Activated CD4-positive, alpha-beta T cell treated with anti-CD3 and anti-CD28 coated beads, Interleukin-2, amount 10 ng/mL, durations not matched to agents 24 days and 14 days (primary cell): ENCODE results near the gene ZNF470. TPM values are rescaled to one million over a fixed set of nuclear protein-coding genes. Genes with fewer than 3 reads are reported as not detected.

ENCODE experiments used
- DNase-seq: peaks from one replicate; pipeline ENCODE4 v3.0.0; 2022
- H3K27ac Mint-ChIP-seq: one replicate; pipeline ENCODE4 v1.8.0; 2022; ENCODE audit warnings: mild to moderate bottlenecking, mixed read lengths
- H3K27me3 Mint-ChIP-seq: one replicate; pipeline ENCODE4 v1.8.0; 2022; ENCODE audit warnings: mixed read lengths
- H3K36me3 Mint-ChIP-seq: one replicate; pipeline ENCODE4 v1.8.0; 2022; ENCODE audit warnings: low read depth, mild to moderate bottlenecking, mixed read lengths
- H3K4me1 Mint-ChIP-seq: one replicate; pipeline ENCODE4 v1.8.0; 2021; ENCODE audit warnings: mixed read lengths
- H3K4me3 Mint-ChIP-seq: one replicate; pipeline ENCODE4 v1.8.0; 2022; ENCODE audit warnings: mild to moderate bottlenecking, moderate library complexity, mixed read lengths
- H3K9me3 Mint-ChIP-seq: one replicate; pipeline ENCODE4 v1.8.0; 2021; ENCODE audit warnings: mixed read lengths
- intact Hi-C: fragments of 100-400 bp; cut with micrococcal nuclease; formaldehyde crosslinking; loops from one replicate; pipeline ENCODE4 v1.15.1; 2023
- total RNA-seq: library from RNA; stranded (reverse); gene quantifications from 2 replicates; pipeline ENCODE4 v1.2.3, GENCODE V29; 2022

ZNF470 gene
- 1.8 and 2.0 TPM in 2 replicates for total RNA-seq

DNA sequence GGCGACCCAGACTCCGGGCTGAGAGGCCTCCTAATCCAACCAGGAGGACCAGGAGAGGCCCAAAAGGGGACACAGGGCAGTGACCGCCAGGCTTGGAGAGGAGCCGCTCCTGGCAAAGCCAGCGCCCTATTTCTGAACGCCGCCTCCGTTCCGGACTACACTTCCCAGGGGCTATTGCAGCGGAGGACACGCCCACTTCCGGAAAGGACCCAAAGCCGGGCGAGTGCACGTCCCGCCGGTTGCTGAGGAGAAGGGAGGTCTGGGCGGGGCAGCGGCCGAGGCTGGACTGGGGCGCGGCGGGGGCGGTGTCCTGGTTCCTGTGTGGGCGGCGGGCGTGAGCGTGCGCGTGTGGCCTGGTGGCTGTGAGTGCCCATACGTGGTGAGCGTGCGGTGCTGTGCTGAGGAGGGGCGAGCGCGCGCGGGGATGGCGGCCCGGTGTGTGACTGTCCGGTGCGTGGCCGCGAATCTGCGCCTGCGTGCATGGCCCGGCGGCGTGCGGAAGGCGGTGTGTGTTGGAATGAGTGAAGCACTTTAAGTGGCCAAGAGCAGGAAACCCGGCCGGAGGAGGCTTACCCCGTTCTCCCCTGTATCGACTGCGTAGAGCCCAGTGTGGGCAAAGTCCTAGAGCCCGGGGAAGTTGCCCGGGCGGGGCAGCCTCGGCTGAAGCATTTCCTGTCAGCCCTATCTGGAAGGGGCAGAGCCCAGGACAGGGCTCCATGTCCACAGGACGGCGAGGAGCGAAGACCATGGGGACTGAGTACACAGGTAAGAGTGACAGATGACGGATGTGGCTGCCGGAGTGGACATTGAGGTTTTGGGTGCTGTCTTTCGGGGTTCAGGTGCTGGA is at the start of gene ZNF470:
TSS of gene ZNF470 (plus strand) at position 195 of the 847 bp plus-strand sequence. CDS start 2,844 bp downstream, outside the sequence.
- Mint-ChIP-seq H3K27ac (peak within 1 kb of the TSS; percentile 90), H3K9me3 (peaks cover 48% of the 10 kb centered on the region), H3K27me3 (no peaks in the 10 kb centered on the region), H3K4me1 (peaks cover 7% of the 10 kb centered on the region), H3K4me3 (peak within 1 kb of the TSS; percentile 97), H3K36me3 (peaks cover 43% of the 10 kb centered on the region)
- intact Hi-C loops, result loop anchor here (1.0 to 2.0 kb wide), 3 partner anchors 28 to 163 kb away; partner anchors contain the start of genes ZFP28, ZNF583 and ZNF71
- DNase-seq, result peak; percentile 96

GRCh38 chr19:56525214-56525860 is 41.9 kb upstream of the ZNF470 start:
- Mint-ChIP-seq H3K36me3 (peaks cover 5% of the 10 kb centered on the region), H3K27me3 (no peaks in the 10 kb centered on the region), H3K27ac (no peak overlapping the region), H3K9me3 (peaks cover 23% of the 10 kb centered on the region), H3K4me1 (no peaks in the 10 kb centered on the region), H3K4me3 (no peak overlapping the region)
- DNase-seq, result no peak
- intact Hi-C loops, result no loop called here

GRCh38 chr19:56537442-56537841 is 29.8 kb upstream of the ZNF470 start:
- H3K4me3 Mint-ChIP-seq, result peak overlapping the region; percentile 86
- peaks cover 8% of the 10 kb centered on the region for H3K4me1 Mint-ChIP-seq
- H3K36me3 Mint-ChIP-seq, result peaks cover 28% of the 10 kb centered on the region
- H3K9me3 Mint-ChIP-seq, result peaks cover 39% of the 10 kb centered on the region
- H3K27ac Mint-ChIP-seq, result no peak overlapping the region
- intact Hi-C loops, result no loop called here
- no peaks in the 10 kb centered on the region for H3K27me3 Mint-ChIP-seq
- no peak for DNase-seq

DNA sequence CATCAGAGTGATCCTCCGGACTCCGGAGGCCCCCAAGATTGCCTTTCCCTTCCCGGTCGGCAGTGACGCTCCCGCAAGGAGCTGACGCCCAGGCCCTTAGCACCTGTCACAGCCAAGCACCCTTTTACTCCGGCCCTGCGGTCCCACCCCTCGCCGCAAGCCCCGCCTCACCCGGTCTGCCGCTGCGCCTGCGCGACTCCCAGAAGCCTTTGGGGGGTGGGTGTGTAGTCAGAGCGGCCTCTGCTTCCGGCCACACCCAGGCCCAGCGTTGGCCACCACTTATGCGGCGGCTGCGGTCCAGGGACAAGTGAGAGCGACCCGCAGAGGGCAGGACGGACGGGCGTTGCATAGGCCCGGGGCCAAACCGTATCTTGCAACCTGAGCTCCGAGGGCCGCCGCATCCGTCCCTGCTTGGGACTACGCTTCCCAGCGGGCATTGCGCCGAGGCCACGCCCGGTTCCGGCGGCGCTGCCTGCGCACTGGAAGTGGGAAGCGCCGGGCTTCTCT is 29.0 kb upstream of the ZNF470 start:
- peaks cover 30% of the 10 kb centered on the region for H3K36me3 Mint-ChIP-seq
- peak overlapping the region; percentile 91 for H3K27ac Mint-ChIP-seq
- H3K4me1 Mint-ChIP-seq, result peaks cover 8% of the 10 kb centered on the region
- H3K27me3 Mint-ChIP-seq, result no peaks in the 10 kb centered on the region
- H3K9me3 Mint-ChIP-seq, result peaks cover 36% of the 10 kb centered on the region
- peak overlapping the region; percentile 86 for H3K4me3 Mint-ChIP-seq
- peak; percentile 95 for DNase-seq
- intact Hi-C loops, result loop anchor here (1.0 to 2.0 kb wide), 2 partner anchors 29 to 56 kb away; partner anchors contain the start of genes ZNF470 and ZNF71

- H3K4me3 Mint-ChIP-seq, result peak within 1 kb of the TSS; percentile 86
- peak within 1 kb of the TSS; percentile 91 for H3K27ac Mint-ChIP-seq
- H3K4me1 Mint-ChIP-seq, result peaks cover 8% of the 10 kb centered on the region
- H3K27me3 Mint-ChIP-seq, result no peaks in the 10 kb centered on the region
- intact Hi-C loops, result loop anchor here (1.0 to 2.0 kb wide), 2 partner anchors 28 to 56 kb away; partner anchors contain the start of genes ZNF470 and ZNF71
- H3K9me3 Mint-ChIP-seq, result peaks cover 36% of the 10 kb centered on the region
- DNase-seq, result no peak
- peaks cover 33% of the 10 kb centered on the region for H3K36me3 Mint-ChIP-seq
Observed at GRCh38 chr19:56538761-56539263, 28.5 kb upstream of the ZNF470 start, which contains the start of gene ZFP28. ZFP28 (plus strand) TSS chr19:56538948; CDS start chr19:56539019, 71 bp downstream.

DNA sequence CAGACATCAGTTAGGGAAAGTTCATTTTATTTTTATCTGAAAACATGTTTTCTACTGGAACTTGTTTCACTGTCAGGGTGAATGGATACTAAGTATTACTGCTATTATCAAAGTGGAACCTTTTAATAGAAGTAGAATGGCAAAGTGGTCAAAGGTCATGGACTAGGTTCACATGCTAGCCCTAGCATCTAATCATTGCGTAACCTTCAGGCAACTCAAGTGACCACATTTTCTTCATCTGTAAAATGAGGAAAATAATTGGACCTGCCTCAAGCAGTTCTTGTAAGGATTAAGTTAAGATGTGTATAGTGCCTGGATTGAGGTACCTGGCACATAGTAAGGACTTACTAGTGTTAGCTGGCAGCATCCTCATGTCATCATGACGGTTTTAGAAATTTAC is 23.5 kb upstream of the ZNF470 start:
- no peak for DNase-seq
- Mint-ChIP-seq H3K27ac (no peak overlapping the region), H3K27me3 (no peaks in the 10 kb centered on the region), H3K4me3 (no peak overlapping the region), H3K9me3 (peaks cover 32% of the 10 kb centered on the region), H3K36me3 (peaks cover 45% of the 10 kb centered on the region), H3K4me1 (peaks cover 4% of the 10 kb centered on the region)
- intact Hi-C loops, result no loop called here

DNA sequence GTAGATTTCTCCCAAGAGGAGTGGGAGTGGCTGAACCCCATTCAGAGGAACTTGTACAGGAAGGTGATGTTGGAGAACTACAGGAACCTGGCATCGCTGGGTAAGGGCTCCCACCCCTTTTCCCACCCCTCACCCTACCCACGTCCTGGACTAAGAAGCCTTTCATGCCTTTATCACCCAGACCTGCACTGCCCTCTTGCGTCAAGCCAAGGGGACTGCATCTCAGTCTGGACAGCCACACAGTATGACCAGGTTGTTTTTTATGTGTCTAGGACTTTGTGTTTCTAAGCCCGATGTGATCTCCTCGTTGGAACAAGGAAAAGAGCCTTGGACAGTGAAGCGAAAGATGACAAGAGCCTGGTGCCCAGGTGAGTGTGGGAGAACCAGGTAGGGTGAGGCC is 19.7 kb upstream of the ZNF470 start:
- intact Hi-C loops, result no loop called here
- Mint-ChIP-seq H3K27ac (no peak overlapping the region), H3K9me3 (peaks cover 22% of the 10 kb centered on the region), H3K4me1 (no peaks in the 10 kb centered on the region), H3K36me3 (peaks cover 43% of the 10 kb centered on the region), H3K27me3 (no peaks in the 10 kb centered on the region), H3K4me3 (no peak overlapping the region)
- no peak for DNase-seq

- Mint-ChIP-seq H3K9me3 (peaks cover 32% of the 10 kb centered on the region), H3K27ac (no peak overlapping the region), H3K27me3 (no peaks in the 10 kb centered on the region), H3K36me3 (peaks cover 30% of the 10 kb centered on the region), H3K4me3 (no peak overlapping the region), H3K4me1 (no peaks in the 10 kb centered on the region)
- DNase-seq, result no peak
- intact Hi-C loops, result no loop called here
Observed at GRCh38 chr19:56554272-56554869, 12.9 kb upstream of the ZNF470 start.

DNA sequence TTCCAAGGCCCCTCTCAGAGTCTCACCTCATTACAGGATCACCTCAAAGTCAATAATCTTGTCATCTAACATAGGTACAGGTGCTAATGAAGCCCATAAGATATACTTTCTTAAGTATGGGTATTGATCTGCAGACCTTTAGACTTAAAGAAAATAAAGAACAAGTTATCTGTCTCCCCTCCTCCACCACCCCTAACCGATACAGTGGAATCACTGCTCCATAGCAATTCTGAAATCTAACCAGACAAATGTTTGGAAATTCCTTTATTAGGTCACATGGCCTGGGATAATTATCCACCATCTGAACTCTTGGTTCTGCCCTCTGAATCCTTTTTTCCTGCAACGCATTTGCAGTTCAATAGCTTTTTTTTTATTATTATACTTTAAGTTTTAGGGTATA is 4.5 kb upstream of the ZNF470 start:
- intact Hi-C loops, result no loop called here
- Mint-ChIP-seq H3K27ac (no peak overlapping the region), H3K9me3 (peaks cover 46% of the 10 kb centered on the region), H3K4me3 (no peak overlapping the region), H3K27me3 (no peaks in the 10 kb centered on the region), H3K4me1 (peaks cover 5% of the 10 kb centered on the region), H3K36me3 (peaks cover 14% of the 10 kb centered on the region)
- DNase-seq, result no peak

DNA sequence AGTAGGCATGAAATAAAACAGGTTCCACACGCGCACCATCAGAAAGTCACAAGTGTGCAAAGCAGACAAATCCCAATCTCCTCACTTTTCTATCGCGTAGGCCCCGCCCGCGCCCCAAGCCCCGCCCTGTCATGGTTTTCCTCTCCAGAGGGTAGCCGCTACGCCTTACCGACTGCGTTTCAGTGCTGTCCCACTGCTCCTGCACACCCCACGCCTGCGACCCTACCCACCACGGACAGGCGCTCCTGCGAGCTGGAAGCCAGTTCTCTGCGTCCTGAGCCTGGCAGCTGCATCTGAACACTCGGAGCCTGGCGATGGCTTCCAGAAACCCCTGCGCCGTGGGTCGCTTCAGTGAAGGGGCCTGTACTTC is 379 bp upstream of the ZNF470 start:
- Mint-ChIP-seq H3K27ac (peak overlapping the region; percentile 90), H3K36me3 (peaks cover 41% of the 10 kb centered on the region), H3K9me3 (peaks cover 48% of the 10 kb centered on the region), H3K4me1 (peaks cover 7% of the 10 kb centered on the region), H3K27me3 (no peaks in the 10 kb centered on the region), H3K4me3 (peak overlapping the region; percentile 97)
- DNase-seq, result no peak
- intact Hi-C loops, result loop anchor here (1.0 to 2.0 kb wide), 3 partner anchors 28 to 162 kb away; partner anchors contain the start of genes ZFP28, ZNF583 and ZNF71

DNA sequence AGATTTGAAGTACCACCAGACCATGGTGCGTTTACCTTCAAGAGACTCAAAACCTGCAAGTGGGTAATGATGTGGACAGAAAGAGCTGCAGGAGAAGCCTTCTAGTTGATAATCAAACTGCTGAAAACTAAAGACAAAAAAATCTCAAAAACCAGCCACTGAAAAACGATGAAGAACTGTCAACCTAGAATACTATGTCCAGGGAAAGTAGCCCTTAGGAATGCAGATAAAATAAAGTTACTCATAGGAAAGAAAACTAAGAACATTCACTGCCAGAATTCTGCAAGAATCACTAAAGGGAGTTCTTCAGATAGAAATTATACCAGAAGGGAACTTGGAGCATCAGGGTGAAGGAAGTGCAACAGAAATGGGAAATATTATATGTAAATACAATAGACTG is 5.3 kb downstream of the ZNF470 start:
- Mint-ChIP-seq H3K4me3 (no peak overlapping the region), H3K9me3 (peaks cover 52% of the 10 kb centered on the region), H3K36me3 (peaks cover 73% of the 10 kb centered on the region), H3K27me3 (no peaks in the 10 kb centered on the region), H3K27ac (no peak overlapping the region), H3K4me1 (peaks cover 3% of the 10 kb centered on the region)
- intact Hi-C loops, result no loop called here
- no peak for DNase-seq

DNA sequence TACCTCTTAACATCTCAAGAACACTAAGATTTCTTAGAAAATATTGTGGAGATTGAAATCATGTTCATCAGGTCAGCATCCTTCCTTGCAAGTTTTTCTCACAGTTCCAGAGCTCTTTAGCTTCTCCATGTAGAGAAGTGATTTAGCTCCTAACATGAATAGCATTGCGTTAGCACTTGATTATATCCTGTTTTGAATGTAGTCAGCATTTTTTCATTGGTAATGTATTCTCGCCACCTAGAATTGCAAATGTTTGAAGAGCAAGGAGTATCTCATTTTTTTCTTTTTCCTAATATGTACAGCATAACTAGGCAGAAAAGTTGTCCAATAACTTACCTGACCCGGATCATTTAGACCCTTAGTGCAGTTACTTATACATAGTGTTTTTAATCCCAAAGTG is 6.6 kb downstream of the ZNF470 start:
- H3K4me1 Mint-ChIP-seq, result no peaks in the 10 kb centered on the region
- DNase-seq, result no peak
- intact Hi-C loops, result no loop called here
- H3K36me3 Mint-ChIP-seq, result peaks cover 69% of the 10 kb centered on the region
- peaks cover 54% of the 10 kb centered on the region for H3K9me3 Mint-ChIP-seq
- no peak overlapping the region for H3K27ac Mint-ChIP-seq
- no peaks in the 10 kb centered on the region for H3K27me3 Mint-ChIP-seq
- no peak overlapping the region for H3K4me3 Mint-ChIP-seq

DNA sequence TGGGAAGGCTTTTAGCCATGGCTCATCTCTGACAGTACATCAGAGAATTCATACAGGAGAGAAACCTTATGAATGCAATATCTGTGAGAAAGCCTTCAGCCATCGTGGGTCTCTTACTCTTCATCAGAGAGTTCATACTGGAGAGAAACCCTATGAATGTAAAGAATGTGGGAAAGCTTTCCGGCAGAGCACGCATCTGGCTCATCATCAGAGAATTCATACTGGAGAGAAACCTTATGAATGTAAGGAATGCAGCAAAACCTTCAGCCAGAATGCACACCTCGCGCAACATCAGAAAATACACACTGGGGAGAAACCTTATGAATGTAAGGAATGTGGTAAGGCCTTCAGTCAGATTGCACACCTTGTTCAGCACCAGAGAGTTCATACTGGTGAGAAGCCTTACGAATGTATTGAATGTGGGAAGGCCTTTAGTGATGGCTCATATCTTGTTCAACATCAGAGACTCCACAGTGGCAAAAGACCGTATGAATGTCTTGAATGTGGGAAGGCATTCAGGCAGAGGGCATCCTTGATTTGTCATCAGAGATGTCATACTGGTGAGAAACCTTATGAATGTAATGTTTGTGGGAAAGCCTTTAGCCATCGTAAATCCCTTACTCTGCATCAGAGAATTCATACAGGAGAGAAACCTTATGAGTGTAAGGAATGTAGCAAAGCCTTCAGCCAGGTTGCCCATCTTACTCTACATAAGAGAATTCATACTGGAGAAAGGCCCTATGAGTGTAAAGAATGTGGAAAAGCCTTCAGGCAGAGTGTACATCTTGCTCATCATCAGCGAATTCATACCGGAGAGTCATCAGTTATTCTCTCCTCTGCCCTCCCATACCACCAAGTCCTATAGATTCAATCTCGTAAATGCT is 10.7 kb downstream of the ZNF470 start:
- peaks cover 47% of the 10 kb centered on the region for H3K9me3 Mint-ChIP-seq
- no peak overlapping the region for H3K27ac Mint-ChIP-seq
- no peak for DNase-seq
- no peaks in the 10 kb centered on the region for H3K4me1 Mint-ChIP-seq
- H3K36me3 Mint-ChIP-seq, result peaks cover 45% of the 10 kb centered on the region
- H3K4me3 Mint-ChIP-seq, result no peak overlapping the region
- intact Hi-C loops, result no loop called here
- H3K27me3 Mint-ChIP-seq, result no peaks in the 10 kb centered on the region
